ENCODE results near the gene EEIG1. TPM values are rescaled to one million over a fixed set of nuclear protein-coding genes. Genes with fewer than 3 reads are reported as not detected.
A peak's percentile ranks its signal among the peaks of the same experiment; 100 is the strongest.

EEIG1 gene
- total and polyA plus RNA-seq, 8 donors, result 28.2 to 67.3 (median 38.8) TPM

- Histone ChIP-seq H3K27me3 (no peaks in the 10 kb centered on the region), H3K4me1 (peaks cover 0 to 16% of the 10 kb centered on the region in 2 donors), H3K27ac (no peak overlapping the region), H3K9me3 (no peaks in the 10 kb centered on the region), H3K4me3 (no peak overlapping the region), H3K36me3 (no peaks in the 10 kb centered on the region)
- DNase-seq, result no peak
- TF ChIP-seq, protein P1, sequence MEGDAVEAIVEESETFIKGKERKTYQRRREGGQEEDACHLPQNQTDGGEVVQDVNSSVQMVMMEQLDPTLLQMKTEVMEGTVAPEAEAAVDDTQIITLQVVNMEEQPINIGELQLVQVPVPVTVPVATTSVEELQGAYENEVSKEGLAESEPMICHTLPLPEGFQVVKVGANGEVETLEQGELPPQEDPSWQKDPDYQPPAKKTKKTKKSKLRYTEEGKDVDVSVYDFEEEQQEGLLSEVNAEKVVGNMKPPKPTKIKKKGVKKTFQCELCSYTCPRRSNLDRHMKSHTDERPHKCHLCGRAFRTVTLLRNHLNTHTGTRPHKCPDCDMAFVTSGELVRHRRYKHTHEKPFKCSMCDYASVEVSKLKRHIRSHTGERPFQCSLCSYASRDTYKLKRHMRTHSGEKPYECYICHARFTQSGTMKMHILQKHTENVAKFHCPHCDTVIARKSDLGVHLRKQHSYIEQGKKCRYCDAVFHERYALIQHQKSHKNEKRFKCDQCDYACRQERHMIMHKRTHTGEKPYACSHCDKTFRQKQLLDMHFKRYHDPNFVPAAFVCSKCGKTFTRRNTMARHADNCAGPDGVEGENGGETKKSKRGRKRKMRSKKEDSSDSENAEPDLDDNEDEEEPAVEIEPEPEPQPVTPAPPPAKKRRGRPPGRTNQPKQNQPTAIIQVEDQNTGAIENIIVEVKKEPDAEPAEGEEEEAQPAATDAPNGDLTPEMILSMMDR (IDR thresholded peaks at IDR 0.05), result no peak
- ATAC-seq, result peak; percentile 32
- intact Hi-C loops (cut with DNase I), result no loop called here
Measured at GRCh38 chr9:128001779-128002298, 21.1 kb upstream of the EEIG1 start.

GRCh38 chr9:128001151-128001778, 20.5 kb upstream of the EEIG1 start:
- Histone ChIP-seq H3K36me3 (no peaks in the 10 kb centered on the region), H3K4me3 (no peak overlapping the region), H3K27ac (no peak overlapping the region), H3K4me1 (peaks cover 0 to 11% of the 10 kb centered on the region in 2 donors), H3K27me3 (no peaks in the 10 kb centered on the region), H3K9me3 (no peaks in the 10 kb centered on the region)
- TF ChIP-seq, protein P1 (IDR thresholded peaks at IDR 0.05), result no peak
- no peak for DNase-seq
- intact Hi-C loops (cut with DNase I), result no loop called here
- ATAC-seq, result no peak

DNA sequence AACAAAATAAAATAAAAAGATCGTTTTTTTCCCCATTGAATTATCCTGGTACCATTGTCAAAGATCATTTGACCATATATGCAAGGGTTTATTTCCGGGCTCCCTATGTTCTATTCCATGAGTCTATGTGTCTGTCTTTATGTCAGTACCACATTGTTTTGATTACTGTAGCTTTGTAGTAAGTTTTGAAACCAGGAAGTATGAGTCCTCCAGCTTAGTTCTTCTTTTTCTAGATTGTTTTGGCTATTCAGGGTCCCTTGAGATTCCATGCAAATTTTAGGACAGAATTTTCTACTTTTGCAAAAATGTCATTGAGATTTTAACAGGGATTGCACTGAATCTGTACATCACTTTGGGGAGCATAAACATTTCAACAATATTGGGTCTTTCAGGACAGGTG, 18.7 kb upstream of the EEIG1 start:
- TF ChIP-seq, protein P1 (IDR thresholded peaks at IDR 0.05), result no peak
- Histone ChIP-seq H3K27ac (no peak overlapping the region), H3K4me3 (no peak overlapping the region), H3K36me3 (no peaks in the 10 kb centered on the region), H3K9me3 (no peaks in the 10 kb centered on the region), H3K4me1 (no peaks in the 10 kb centered on the region), H3K27me3 (no peaks in the 10 kb centered on the region)
- intact Hi-C loops (cut with DNase I), result no loop called here
- DNase-seq, result no peak
- no peak for ATAC-seq

- intact Hi-C loops (cut with DNase I), result no loop called here
- H3K36me3 ChIP-seq, result no peaks in the 10 kb centered on the region
- H3K27me3 ChIP-seq, result no peaks in the 10 kb centered on the region
- no peaks in the 10 kb centered on the region for H3K9me3 ChIP-seq
- TF ChIP-seq, protein P1 (IDR thresholded peaks at IDR 0.05), result no peak
- no peak overlapping the region for H3K4me3 ChIP-seq
- no peaks in the 10 kb centered on the region for H3K4me1 ChIP-seq
- DNase-seq (no peak), ATAC-seq (no peak)
- H3K27ac ChIP-seq, result no peak overlapping the region
Measured at GRCh38 chr9:127993721-127994120, 12.9 kb upstream of the EEIG1 start.

DNA sequence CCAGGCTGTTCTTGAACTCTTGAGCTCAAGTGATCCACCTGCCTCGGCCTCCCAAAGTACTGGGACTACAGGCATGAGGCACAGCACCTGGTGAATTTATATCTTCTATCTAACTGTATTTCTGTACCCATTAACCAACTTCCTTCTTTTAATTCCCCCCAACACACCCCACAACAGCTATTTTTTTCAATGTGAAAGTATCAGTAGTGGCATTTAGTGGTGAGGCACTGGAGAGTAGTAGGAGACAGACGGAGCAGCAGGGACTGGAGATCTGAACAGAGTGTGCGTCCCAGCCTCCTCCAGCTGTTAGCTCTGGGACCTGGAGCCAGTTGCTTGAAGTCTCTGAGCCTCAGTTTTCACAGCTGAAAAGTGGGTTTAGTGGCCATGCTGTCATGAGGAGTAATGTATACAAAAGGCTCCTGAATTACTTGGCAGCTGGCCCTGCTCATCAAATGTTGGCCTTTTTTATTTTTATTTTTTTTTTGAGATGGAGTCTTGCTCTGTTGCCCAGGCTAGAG, 11.0 kb upstream of the EEIG1 start:
- TF ChIP-seq, protein P1 (IDR thresholded peaks at IDR 0.05), result no peak
- no peaks in the 10 kb centered on the region for H3K36me3 ChIP-seq
- ATAC-seq (no peak), DNase-seq (no peak)
- no peak overlapping the region for H3K27ac ChIP-seq
- H3K4me3 ChIP-seq, result no peak overlapping the region
- no peaks in the 10 kb centered on the region for H3K4me1 ChIP-seq
- no peaks in the 10 kb centered on the region for H3K27me3 ChIP-seq
- intact Hi-C loops (cut with DNase I), result no loop called here
- H3K9me3 ChIP-seq, result no peaks in the 10 kb centered on the region

Measured in left lung (tissue), 10 donors.